ENCODE data around the gene TMEM51. TPM values are rescaled to one million over a fixed set of nuclear protein-coding genes. Genes with fewer than 3 reads are reported as not detected.

The TMEM51 gene
- total and polyA plus RNA-seq, 5 donors: 3.7 to 5.4 (median 4.3) TPM

Other genes starting within 250 kb of the TMEM51 start
- 1 to 10 TPM in 1 of 4 donors, under 1 TPM in 2, not detected in 1; 0.06 to 1.0 (median 0.09) TPM for gene FHAD1, start 93.5 kb downstream of the TMEM51 start, total RNA-seq
- gene FHAD1, start 93.5 kb downstream of the TMEM51 start, polyA plus RNA-seq: 0.25 TPM

All from right cardiac atrium (tissue), 5 donors.